H1 (cell line): Measurements from ENCODE around the gene PRSS8.

Source experiments
- CEBPB ChIP-seq: IDR thresholded peaks from 2 replicates; pipeline ENCODE4 v1.6.1; 2012; ENCODE audit warnings: low read depth, low read length
- CTCF ChIP-seq, 3 experiments: IDR thresholded peaks; 1 replicate in 2 of 3; 2 replicates in 1 of 3; pipeline versions ENCODE4 v1.5.1 to v1.6.1; 2011; ENCODE audit warnings: low read length in 3 of 3, mild to moderate bottlenecking in 3 of 3, inconsistent platforms in 2 of 3, low read depth in 1 of 3, moderate library complexity in 1 of 3; ENCODE audit not compliant: insufficient read depth in 1 of 3; ENCODE audit errors: control extremely low read depth in 1 of 3
- EGR1 ChIP-seq: IDR thresholded peaks from 2 replicates; pipeline ENCODE4 v1.6.1; 2011; ENCODE audit warnings: low read depth, low read length, borderline replicate concordance
- EZH2 ChIP-seq: fragments of 200-600 bp; sonication (generic); IDR thresholded peaks from 2 replicates; pipeline ENCODE4 v1.7.1; 2012; ENCODE audit warnings: low read depth, mild to moderate bottlenecking, moderate library complexity, low read length, inconsistent platforms; ENCODE audit not compliant: severe bottlenecking
- GABPA ChIP-seq: IDR thresholded peaks from 2 replicates; pipeline ENCODE4 v1.6.1; 2011; ENCODE audit warnings: mild to moderate bottlenecking, low read length, moderate library complexity, borderline replicate concordance; ENCODE audit not compliant: insufficient read depth
- MAX ChIP-seq: IDR thresholded peaks from 2 replicates; pipeline ENCODE4 v1.6.1; 2012; ENCODE audit warnings: inconsistent platforms
- POLR2AphosphoS5 ChIP-seq: IDR thresholded peaks from 2 replicates; pipeline ENCODE4 v1.6.1; 2011; ENCODE audit warnings: low read depth, low read length
- TAF1 ChIP-seq: IDR thresholded peaks from 2 replicates; pipeline ENCODE4 v1.6.1; 2011; ENCODE audit warnings: mild to moderate bottlenecking, low read depth, low read length
- TCF12 ChIP-seq: IDR thresholded peaks from 2 replicates; pipeline ENCODE4 v1.6.1; 2011; ENCODE audit warnings: low read depth, mild to moderate bottlenecking, low read length
- ZNF274 ChIP-seq: IDR thresholded peaks from 2 replicates; pipeline ENCODE4 v1.7.0; 2012; ENCODE audit warnings: low read length, borderline replicate concordance; ENCODE audit errors: extremely low read depth

- TF ChIP-seq ZNF274 (no peak), EGR1 (no peak), TAF1 (no peak), CTCF (IDR thresholded peaks at IDR 0.05; ENCODE audit: control extremely low read depth in 1 of 3, insufficient read depth in 1 of 3, low read depth in 1 of 3, low read length in 3 of 3) (peak; percentile 66 to 87 (median 73)), TCF12 (no peak), CEBPB (no peak), POLR2AphosphoS5 (no peak), EZH2 (no peak), MAX (peak; percentile 75), GABPA (no peak)
These were observed 29.8 kb downstream of the PRSS8 start for GRCh38 chr16:31105677-31106213.
